Activated T-helper 1 cell treated with anti-CD3 and anti-CD28 coated beads, Interleukin-2, amount 50 U/mL, for 16 hours (primary cell): ENCODE measurements around the gene DLG2.

ENCODE experiments used
- DNase-seq, 2 donors: peaks; one replicate each; pipeline ENCODE4 v3.0.0-alpha.2; 2020; ENCODE audit warnings: low read depth in 1 of 2, low spot score in 1 of 2

DLG2 gene

GRCh38 chr11:85569525-85569924 lies 57.6 kb downstream of the DLG2 start:
- DNase-seq, result no peak

- DNase-seq, result no peak
Observed at GRCh38 chr11:85558411-85558810, 68.7 kb downstream of the DLG2 start.

- DNase-seq, result no peak
Observed at GRCh38 chr11:85551881-85552280, 75.3 kb downstream of the DLG2 start.

DNA sequence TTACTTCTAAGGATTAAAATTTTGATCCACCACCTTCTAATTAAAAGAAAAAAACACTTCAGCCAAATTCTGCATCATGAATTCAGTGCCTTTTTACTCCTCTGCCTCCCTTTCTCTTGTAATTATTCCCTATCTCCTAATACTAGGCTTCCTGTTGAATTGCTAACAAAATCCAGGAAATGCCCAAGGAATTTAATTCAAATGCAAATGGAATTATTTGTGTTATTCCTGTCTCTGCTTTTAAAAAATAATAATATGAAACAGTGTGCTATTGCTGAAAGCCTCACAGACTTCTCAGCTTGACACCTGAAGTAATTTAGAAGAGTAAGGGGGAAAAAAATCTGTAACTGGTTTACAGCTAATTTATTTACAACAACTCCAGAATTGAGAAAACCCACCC lies 85.5 kb downstream of the DLG2 start:
- DNase-seq, result no peak

DNA sequence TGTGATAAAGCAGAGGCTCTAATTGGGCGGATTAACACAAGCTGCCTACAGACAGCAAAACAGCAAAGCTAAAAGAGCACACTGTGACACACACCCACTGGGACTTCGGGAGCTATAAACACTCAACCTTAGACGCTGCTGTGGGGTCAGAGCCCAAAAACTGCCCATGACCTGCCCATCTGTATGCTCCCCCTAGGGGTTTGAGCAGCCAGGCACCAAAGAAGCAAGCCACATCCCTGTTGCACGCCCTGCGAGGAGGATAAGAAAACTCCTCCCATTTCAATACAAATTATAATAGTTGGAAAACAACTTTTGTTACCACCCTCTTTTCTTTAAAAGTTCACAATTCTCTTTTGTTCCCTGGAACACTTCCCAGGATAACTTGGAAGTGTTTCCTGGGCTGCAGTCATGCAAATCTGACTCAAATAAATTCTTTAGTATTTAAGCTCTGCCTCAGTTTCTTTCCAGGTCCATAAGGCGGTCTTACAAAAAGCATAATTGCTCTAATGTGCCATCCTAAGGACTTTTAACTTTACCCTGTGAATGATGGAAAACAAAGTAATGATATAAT lies 86.4 kb downstream of the DLG2 start:
- DNase-seq, result no peak

- DNase-seq, result no peak
Observed at GRCh38 chr11:85540181-85540580, 87.0 kb downstream of the DLG2 start.

GRCh38 chr11:85539740-85540139 lies 87.4 kb downstream of the DLG2 start:
- no peak for DNase-seq

- DNase-seq, result no peak
Observed at GRCh38 chr11:85539029-85539689, 88.0 kb downstream of the DLG2 start.

DNA sequence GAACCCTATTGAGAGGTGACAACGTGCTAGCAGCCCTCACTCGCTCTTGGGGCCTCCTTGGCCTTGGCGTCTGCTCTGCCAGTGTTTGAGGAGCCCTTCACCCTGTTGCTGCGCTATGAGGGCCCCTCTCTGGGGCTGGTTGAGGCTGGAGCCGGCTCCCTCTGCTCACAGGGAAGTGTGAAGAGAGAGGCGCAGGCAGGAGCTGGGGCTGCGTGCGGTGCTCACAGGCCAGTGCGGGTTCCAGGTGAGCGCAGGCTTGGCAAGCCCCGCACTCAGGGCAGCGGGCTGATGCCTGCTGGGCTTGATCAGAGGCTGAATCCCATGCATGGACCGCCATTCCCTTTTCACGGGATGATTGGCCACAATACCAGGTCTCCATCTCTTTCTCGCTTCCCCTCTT lies 90.7 kb downstream of the DLG2 start:
- DNase-seq, result no peak

- no peak for DNase-seq
Observed at GRCh38 chr11:85534806-85535205, 92.3 kb downstream of the DLG2 start.

DNA sequence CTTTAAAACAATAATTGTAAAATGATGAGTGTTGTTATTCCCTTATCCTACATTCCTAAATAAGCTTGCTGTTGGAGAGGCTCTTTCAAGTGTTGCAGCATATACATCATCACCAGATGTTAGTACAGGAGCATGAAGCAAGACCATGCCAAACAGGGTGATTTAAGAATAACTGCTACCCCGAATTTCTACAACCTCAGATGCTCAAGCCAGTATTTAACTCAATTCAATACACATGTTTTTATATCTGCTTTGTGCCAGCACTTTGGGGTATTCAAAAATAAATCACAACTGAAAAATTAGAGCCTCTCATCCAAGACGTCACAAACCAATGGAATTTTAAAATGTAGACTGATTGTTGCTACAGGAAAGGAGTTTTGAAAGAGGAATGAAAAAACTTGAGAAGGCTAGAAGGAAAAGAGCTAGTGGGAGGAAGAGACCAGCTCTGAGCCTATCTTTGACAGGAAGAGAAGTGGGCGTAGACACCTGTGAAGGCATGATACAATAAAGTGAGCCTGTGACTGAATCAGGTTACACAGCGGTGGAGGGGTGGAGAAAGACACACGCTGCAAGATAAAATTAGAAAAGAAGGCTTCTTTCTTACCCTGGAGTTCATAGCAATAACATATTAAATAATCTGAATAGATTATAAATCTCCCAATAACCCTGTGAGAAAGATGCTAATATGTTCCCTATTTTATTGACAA lies 95.8 kb downstream of the DLG2 start:
- DNase-seq, result no peak

- no peak for DNase-seq
Observed at GRCh38 chr11:85530634-85531033, 96.5 kb downstream of the DLG2 start.

DNA sequence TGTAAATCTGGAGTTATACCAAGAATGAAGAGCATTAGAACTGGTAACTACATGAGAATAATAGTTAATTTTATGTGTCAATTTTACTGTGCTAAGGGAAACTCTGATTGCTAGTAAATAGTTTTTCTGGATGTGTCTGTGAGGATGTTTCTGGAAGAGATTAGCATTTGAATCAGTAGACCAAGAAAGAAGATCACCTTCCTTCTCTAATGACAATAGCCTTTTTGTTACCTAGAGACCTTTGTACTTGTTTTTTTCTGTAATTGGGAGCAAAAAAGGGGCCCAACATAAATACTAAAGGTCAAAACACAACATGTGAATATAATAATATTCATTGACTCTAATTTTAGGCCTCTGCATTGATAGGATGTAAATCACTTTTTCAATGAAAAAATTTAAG lies 100.6 kb downstream of the DLG2 start:
- DNase-seq, result no peak

DNA sequence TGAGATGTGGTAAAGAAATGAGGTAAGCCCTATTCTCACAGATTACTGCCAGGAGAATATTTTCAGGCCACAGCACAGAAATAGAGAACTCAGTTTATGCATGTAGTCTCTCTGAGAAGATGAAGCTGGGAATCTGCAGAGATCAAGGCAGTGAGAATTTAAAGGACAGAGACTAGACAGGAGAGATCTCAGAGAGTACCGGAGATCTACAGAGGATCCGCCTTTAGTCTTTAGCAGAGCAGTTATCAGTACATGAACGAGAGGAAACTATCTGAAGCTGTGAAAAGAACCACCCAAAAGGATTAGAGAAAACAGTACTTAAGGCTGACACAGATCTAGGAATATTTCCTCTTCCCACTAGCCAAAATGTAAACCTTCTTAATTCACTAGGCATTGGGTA lies 101.5 kb downstream of the DLG2 start:
- DNase-seq, result no peak

DNA sequence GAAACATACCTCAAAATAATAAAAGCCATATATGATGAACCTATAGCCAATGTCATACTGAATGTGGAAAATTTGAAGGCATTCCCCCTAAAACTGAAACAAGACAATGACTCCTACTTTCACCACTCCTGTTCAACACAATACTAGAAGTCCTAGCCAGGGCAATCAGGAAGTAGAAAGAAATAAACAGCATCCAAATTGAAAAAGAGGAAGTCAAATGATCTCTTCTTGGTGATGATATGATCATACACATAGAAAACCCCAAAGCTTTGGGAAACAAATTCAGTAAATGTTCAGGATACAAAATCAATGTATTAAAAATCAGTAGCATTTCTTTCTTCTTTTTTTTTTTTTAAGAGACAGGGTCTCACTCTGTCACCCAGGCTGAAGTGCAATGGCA lies 109.9 kb downstream of the DLG2 start:
- no peak for DNase-seq

DNA sequence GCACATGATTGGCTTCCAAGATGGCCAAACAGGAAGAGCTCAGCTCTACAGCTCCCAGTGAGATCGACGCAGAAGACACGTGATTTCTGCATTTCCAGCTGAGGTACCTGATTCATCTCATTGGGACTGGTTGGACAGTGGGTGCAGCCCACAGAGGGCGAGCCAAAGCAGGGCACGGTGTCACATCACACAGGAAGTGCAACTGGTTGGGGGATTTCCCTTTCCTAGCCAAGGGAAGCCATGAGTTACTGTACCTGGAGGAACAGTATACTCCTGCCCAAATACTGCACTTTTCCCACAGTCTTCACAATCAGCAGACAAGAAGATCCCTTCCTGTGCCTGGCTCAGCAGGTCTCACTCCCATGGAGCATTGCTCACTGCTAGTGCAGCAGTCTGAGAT lies 131.2 kb downstream of the DLG2 start:
- no peak for DNase-seq

GRCh38 chr11:85494396-85494795 lies 132.7 kb downstream of the DLG2 start:
- no peak for DNase-seq

- no peak for DNase-seq
Observed at GRCh38 chr11:85485902-85486301, 141.2 kb downstream of the DLG2 start.

- no peak for DNase-seq
Observed at GRCh38 chr11:85483861-85484260, 143.3 kb downstream of the DLG2 start.

- DNase-seq, result no peak
Observed at GRCh38 chr11:85481862-85482261, 145.3 kb downstream of the DLG2 start.

- no peak for DNase-seq
Observed at GRCh38 chr11:85475660-85476517, 151.3 kb downstream of the DLG2 start.

DNA sequence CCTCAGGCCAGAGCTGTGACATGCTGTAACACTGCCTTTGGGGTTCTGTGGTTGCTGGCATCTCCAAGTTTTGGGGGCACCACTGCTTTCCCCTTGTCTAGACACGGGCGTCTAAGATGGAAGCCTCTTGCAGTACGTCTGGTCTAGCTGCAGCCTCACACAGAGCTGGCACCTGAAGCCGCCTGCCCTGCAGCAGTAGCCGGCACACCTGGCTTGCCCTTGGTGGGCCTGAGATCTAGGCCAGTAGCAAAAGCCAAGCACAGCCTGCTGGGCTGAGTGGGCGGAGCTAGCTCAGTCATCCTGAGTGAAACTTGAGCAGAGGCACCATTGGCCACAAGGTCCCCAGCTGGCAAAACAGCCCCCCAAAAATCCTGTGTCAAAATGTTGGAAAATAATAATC lies 154.2 kb downstream of the DLG2 start:
- no peak for DNase-seq
